Ishikawa (cell line): ENCODE measurements around the gene RABGEF1.

Experiments used
- CEBPB ChIP-seq: IDR thresholded peaks from 2 replicates; pipeline ENCODE4 v1.6.1; 2012
- EP300 ChIP-seq: IDR thresholded peaks from 2 replicates; pipeline ENCODE4 v1.6.1; 2012; ENCODE audit warnings: borderline replicate concordance
- FOXM1 ChIP-seq: IDR thresholded peaks from 2 replicates; pipeline ENCODE4 v1.6.1; 2012; ENCODE audit warnings: low read depth, borderline replicate concordance
- NFIC ChIP-seq: IDR thresholded peaks from 2 replicates; pipeline ENCODE4 v1.6.1; 2012
- RAD21 ChIP-seq: IDR thresholded peaks from 2 replicates; pipeline ENCODE4 v1.6.1; 2012; ENCODE audit warnings: low read depth
- REST ChIP-seq: IDR thresholded peaks from 2 replicates; pipeline ENCODE4 v1.6.1; 2012; ENCODE audit warnings: low read depth, mild to moderate bottlenecking
- TAF1 ChIP-seq: IDR thresholded peaks from 2 replicates; pipeline ENCODE4 v1.6.1; 2012; ENCODE audit warnings: low read depth, mild to moderate bottlenecking
- TCF12 ChIP-seq: IDR thresholded peaks from 2 replicates; pipeline ENCODE4 v1.6.1; 2012; ENCODE audit warnings: low read depth
- TEAD4 ChIP-seq: IDR thresholded peaks from 2 replicates; pipeline ENCODE4 v1.6.1; 2012
- USF1 ChIP-seq: IDR thresholded peaks from 2 replicates; pipeline ENCODE4 v1.6.1; 2012
- YY1 ChIP-seq: IDR thresholded peaks from 2 replicates; pipeline ENCODE4 v1.6.1; 2012; ENCODE audit warnings: low read depth
- TF ChIP-seq, protein P1 (sequence below): IDR thresholded peaks from 2 replicates; pipeline ENCODE4 v1.6.1; 2012

- TF ChIP-seq RAD21 (no peak), NFIC (no peak), REST (no peak), FOXM1 (no peak), TAF1 (no peak), YY1 (no peak), EP300 (no peak), TCF12 (no peak), TEAD4 (no peak), USF1 (no peak), CEBPB (no peak)
- TF ChIP-seq, protein P1, sequence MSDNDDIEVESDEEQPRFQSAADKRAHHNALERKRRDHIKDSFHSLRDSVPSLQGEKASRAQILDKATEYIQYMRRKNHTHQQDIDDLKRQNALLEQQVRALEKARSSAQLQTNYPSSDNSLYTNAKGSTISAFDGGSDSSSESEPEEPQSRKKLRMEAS: no peak
Measured at GRCh38 chr7:66739953-66740301, 606 bp upstream of the RABGEF1 start.
